Islet precursor cell (in vitro differentiated cells): ENCODE results near the gene RAB40B.

Experiments
- DNase-seq: peaks from one replicate; pipeline ENCODE4 v3.0.0-alpha.2; 2018

Gene RAB40B

GRCh38 chr17:82648742-82649331, 49.7 kb downstream of the RAB40B start:
- no peak for DNase-seq

- DNase-seq: peak; percentile 99
Observed at GRCh38 chr17:82648165-82648668, 50.3 kb downstream of the RAB40B start, which contains the start of gene WDR45B. TSS of gene WDR45B (minus strand) at chr17:82648444. CDS start at chr17:82648340, 104 bp downstream.

- DNase-seq: no peak
Observed at GRCh38 chr17:82647593-82648164, 50.8 kb downstream of the RAB40B start.

GRCh38 chr17:82645516-82645915, 53.0 kb downstream of the RAB40B start:
- no peak for DNase-seq

GRCh38 chr17:82644148-82644547, 54.4 kb downstream of the RAB40B start:
- DNase-seq: no peak

- DNase-seq: no peak
Observed at GRCh38 chr17:82642022-82642421, 56.5 kb downstream of the RAB40B start.

- DNase-seq: no peak
Observed at GRCh38 chr17:82640036-82640435, 58.5 kb downstream of the RAB40B start.

GRCh38 chr17:82639628-82640027, 58.9 kb downstream of the RAB40B start:
- no peak for DNase-seq

- no peak for DNase-seq
Observed at GRCh38 chr17:82638183-82638773, 60.2 kb downstream of the RAB40B start.

- no peak for DNase-seq
Observed at GRCh38 chr17:82636626-82637598, 61.6 kb downstream of the RAB40B start.

- DNase-seq: no peak
Observed at GRCh38 chr17:82633343-82633742, 65.2 kb downstream of the RAB40B start.

GRCh38 chr17:82632451-82632850, 66.0 kb downstream of the RAB40B start:
- DNase-seq: no peak

GRCh38 chr17:82631544-82631943, 67.0 kb downstream of the RAB40B start:
- DNase-seq: no peak

- DNase-seq: no peak
Observed at GRCh38 chr17:82630212-82630611, 68.3 kb downstream of the RAB40B start.

- no peak for DNase-seq
Observed at GRCh38 chr17:82629748-82630147, 68.8 kb downstream of the RAB40B start.

- no peak for DNase-seq
Observed at GRCh38 chr17:82627405-82627804, 71.1 kb downstream of the RAB40B start.

GRCh38 chr17:82623707-82624106, 74.8 kb downstream of the RAB40B start:
- no peak for DNase-seq

GRCh38 chr17:82619641-82620040, 78.9 kb downstream of the RAB40B start:
- no peak for DNase-seq

GRCh38 chr17:82619211-82619610, 79.3 kb downstream of the RAB40B start:
- DNase-seq: no peak

- no peak for DNase-seq
Observed at GRCh38 chr17:82616021-82616711, 82.3 kb downstream of the RAB40B start.

- DNase-seq: peak; percentile 74
Observed at GRCh38 chr17:82615084-82616020, 83.1 kb downstream of the RAB40B start.
